NB4 (cell line): ENCODE measurements around the gene HYAL3.

ENCODE experiments used
- MYC ChIP-seq: IDR thresholded peaks from 2 replicates; pipeline ENCODE4 v1.6.1; 2011; ENCODE audit warnings: low read depth, low read length
- POLR2A ChIP-seq: IDR thresholded peaks from 2 replicates; pipeline ENCODE4 v1.6.1; 2011; ENCODE audit warnings: mild to moderate bottlenecking; ENCODE audit not compliant: insufficient read length; ENCODE audit errors: extremely low read depth
- TF ChIP-seq, protein P1 (sequence below): IDR thresholded peaks from one replicate; pipeline ENCODE4 v1.5.1; 2012; ENCODE audit warnings: low read depth, low read length

GRCh38 chr3:50290161-50290641 lies 9.0 kb downstream of the HYAL3 start:
- TF ChIP-seq, protein P1, sequence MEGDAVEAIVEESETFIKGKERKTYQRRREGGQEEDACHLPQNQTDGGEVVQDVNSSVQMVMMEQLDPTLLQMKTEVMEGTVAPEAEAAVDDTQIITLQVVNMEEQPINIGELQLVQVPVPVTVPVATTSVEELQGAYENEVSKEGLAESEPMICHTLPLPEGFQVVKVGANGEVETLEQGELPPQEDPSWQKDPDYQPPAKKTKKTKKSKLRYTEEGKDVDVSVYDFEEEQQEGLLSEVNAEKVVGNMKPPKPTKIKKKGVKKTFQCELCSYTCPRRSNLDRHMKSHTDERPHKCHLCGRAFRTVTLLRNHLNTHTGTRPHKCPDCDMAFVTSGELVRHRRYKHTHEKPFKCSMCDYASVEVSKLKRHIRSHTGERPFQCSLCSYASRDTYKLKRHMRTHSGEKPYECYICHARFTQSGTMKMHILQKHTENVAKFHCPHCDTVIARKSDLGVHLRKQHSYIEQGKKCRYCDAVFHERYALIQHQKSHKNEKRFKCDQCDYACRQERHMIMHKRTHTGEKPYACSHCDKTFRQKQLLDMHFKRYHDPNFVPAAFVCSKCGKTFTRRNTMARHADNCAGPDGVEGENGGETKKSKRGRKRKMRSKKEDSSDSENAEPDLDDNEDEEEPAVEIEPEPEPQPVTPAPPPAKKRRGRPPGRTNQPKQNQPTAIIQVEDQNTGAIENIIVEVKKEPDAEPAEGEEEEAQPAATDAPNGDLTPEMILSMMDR, result no peak
- TF ChIP-seq POLR2A, result no peak
- no peak for TF ChIP-seq MYC
